CD4-positive, alpha-beta T cell treated with Interferon gamma for 1 hour (primary cell): ENCODE data around the gene RFX7.

Source experiments
- DNase-seq: peaks from one replicate; pipeline ENCODE4 v3.0.0-alpha.2; 2020

RFX7 gene

GRCh38 chr15:56102441-56102840 lies 141.2 kb downstream of the RFX7 start:
- DNase-seq = no peak

DNA sequence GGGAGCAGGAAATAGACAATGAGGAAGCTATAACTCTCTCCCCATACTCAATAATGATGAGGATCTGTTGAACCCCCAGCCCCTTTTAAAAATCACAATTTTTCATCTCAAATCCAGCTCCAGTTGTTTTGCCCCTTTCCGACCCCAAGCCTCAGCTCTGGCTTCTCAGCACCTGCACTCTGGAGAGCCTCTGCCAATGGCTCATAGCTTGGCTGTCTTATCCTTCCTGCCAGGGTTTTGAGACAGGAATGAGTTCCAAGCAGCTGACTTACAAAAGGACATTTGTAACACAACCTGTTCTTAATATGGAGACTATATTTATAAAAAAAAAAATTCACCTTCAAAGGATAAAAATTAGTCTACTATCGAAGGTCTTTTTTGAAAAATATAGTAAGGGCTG lies 144.4 kb downstream of the RFX7 start:
- DNase-seq = no peak

- no peak for DNase-seq
Observed at GRCh38 chr15:56098195-56098863, 145.3 kb downstream of the RFX7 start.

GRCh38 chr15:56095406-56095805 lies 148.3 kb downstream of the RFX7 start:
- DNase-seq = no peak

DNA sequence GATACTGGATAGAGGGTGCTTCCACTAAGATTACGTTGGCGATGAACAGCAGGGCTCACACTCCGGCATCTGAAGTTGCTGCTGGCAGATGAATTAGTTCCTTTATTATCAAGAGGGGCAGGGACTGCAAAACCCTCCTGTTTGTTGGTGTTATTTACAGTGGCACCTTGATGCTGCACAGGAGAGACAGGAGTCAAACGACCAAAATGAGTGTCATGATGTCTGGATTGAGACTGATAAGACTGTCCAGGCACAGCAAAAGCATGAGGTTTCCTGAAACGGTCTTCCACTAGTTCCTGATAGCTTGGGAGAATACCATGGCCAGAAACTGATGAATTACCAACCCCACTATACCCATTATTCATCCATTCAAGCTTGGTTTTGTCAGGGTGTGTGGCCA lies 149.5 kb downstream of the RFX7 start:
- DNase-seq = no peak

DNA sequence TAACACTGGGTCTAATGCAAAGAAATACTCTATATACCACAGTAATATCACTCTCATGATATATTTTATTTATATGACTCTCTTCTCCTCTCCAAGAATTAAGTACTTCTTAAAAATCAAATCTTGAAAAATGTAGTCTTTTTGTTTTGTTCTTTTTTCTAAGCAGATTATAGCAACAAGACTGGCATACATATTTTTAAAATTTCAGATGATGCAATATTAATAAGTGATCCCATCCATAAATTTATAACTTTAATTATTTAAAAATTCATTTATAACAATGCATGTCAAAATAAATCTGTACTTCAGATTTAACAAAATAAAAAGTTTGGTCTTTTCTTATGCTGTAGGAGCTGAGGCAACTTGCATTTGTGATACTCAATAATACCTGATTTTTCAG lies 155.3 kb downstream of the RFX7 start:
- DNase-seq = no peak

- no peak for DNase-seq
Observed at GRCh38 chr15:56086566-56086965, 157.1 kb downstream of the RFX7 start.

GRCh38 chr15:56082263-56082761 lies 161.4 kb downstream of the RFX7 start:
- no peak for DNase-seq

DNA sequence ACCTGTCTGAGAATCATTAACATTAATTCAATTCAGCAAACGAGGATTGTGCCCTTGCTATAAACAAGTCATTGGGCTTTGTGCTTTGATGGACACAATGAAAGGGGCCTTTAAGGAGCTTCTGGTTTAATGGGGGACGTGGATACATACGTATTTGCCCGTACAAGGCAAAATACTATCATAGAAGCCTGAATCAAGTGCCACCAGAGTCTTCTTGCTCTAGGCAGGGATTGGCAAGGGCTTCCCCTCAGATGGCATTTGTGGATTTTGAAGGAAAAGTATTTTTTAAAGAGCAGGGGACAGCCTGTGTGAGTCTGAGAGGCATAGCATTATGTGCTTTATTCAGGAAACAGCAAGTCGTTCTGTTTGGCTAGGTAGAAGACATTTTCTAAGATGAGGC lies 166.6 kb downstream of the RFX7 start:
- DNase-seq = no peak

- DNase-seq = no peak
Observed at GRCh38 chr15:56076640-56077039, 167.0 kb downstream of the RFX7 start.

DNA sequence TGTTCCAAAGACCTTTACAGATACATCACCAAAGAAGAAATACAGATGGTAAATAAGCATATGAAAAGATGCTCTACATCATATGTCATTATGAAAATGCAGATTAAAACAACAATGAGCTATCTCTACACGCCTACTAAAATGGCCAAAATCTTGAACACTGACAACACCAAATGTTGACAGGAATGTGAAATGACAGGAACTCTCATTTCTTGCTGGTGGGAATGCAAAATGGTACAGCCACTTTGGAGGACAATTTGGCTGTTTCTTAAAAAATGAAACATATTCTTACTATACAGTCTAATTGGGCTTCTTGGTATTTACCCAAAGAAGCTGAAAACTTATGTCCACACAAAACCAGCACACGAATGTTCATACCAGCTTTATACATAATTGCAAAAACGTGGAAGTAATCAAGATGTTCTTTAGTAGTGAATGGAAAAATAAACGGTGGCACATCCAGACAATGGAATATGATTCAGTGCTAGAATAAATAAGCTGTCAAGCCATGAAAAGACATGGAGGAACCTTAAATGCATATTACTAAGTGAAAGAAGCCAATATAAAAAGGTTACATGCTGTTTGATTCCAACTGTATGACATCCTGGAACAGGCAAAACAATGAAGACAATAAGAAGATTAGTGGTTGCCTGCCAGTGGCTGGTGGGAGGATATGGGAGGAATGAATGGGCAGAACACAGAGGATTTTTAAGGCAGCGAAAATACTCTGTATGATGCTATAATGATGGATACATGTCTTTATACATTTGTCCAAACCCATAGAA lies 169.0 kb downstream of the RFX7 start:
- no peak for DNase-seq

DNA sequence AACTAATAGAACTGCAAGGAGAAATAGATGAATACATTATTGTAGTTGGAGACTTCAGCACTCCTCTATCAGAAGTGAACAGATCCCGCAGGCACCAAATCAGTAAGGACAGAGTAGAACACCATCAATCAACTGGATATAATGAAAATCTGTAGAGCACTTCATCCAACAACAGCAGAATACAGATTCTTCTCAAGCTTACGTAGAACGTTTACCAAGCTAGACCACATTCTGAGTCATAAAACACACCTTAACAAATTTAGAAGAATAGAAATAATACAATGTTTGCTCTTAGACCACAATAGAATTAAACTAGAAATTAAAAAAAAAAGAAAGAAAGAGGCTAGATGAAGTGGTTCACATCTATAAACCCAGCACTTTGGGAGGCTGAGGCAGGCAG lies 179.5 kb downstream of the RFX7 start:
- no peak for DNase-seq

- no peak for DNase-seq
Observed at GRCh38 chr15:56059716-56060115, 184.0 kb downstream of the RFX7 start.

- DNase-seq = no peak
Observed at GRCh38 chr15:56058986-56059385, 184.7 kb downstream of the RFX7 start.

- no peak for DNase-seq
Observed at GRCh38 chr15:56056626-56057025, 187.1 kb downstream of the RFX7 start.

DNA sequence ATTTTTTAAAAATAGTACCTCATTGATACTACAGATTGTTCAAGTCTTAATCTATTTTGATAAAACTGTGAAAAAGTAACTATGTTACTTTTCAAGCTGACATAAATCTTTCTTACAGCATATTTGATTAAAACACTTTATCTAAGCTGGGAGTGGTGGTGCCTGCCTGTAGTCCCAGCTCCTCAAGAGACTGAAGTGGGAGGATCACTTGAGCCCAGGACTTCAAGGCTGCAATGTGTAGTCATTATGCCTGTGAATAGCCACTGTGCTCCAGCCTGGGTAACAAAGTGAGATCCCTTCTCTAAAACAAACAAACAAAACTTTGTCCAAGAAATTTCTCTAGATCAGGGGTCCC lies 190.7 kb downstream of the RFX7 start:
- no peak for DNase-seq

DNA sequence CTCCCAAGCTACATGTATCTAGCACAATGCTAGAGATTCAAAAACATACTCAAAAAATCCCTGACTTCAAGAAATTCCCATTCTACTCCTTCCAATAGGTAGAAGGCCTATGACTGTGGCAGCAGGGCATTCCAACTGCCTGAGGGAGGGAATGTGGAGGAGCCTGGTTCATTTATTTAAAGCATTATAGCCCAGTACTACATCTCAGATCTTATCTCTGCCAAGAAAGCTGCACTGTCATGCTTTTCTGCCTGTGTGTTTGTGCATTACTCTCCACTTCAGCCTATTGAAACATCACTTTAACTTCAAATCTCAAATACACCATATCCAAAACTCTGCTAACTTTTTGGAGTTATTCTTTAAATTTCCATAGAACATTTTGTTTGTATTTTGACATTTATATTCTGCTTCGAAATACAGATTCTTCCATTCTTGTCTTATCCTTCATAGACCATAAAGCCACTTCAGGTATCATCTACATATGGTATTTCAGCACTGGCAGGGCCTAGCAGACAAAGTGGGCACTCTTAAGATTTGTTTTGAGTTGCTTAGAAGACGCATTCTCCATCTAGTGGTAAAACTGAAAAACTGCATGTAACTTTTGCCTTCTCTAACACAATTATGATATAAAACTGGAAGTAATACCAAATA lies 191.2 kb downstream of the RFX7 start:
- DNase-seq = no peak

GRCh38 chr15:56051676-56052075 lies 192.0 kb downstream of the RFX7 start:
- DNase-seq = no peak

- DNase-seq = no peak
Observed at GRCh38 chr15:56049577-56049976, 194.1 kb downstream of the RFX7 start.

DNA sequence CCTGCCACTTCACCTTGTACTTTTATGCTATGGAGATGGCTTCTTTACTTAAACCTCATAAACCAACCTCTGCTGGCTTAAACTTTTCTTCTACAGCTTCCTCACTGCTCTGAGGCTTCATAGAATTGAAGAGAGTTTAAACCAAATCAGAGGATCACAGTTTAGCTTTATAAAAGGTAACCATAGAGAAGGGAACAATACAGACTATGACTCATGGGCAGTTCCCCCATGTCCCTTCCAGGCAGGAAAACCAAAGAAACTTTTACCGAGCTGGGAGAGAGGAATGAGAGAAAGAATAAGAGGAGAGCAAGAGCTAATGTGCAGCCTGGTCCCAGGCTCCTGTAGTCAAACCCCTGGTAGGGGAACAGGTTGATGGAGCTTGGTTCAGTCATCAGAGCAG lies 196.3 kb downstream of the RFX7 start:
- no peak for DNase-seq

GRCh38 chr15:56045068-56045748 lies 198.5 kb downstream of the RFX7 start:
- DNase-seq = no peak

DNA sequence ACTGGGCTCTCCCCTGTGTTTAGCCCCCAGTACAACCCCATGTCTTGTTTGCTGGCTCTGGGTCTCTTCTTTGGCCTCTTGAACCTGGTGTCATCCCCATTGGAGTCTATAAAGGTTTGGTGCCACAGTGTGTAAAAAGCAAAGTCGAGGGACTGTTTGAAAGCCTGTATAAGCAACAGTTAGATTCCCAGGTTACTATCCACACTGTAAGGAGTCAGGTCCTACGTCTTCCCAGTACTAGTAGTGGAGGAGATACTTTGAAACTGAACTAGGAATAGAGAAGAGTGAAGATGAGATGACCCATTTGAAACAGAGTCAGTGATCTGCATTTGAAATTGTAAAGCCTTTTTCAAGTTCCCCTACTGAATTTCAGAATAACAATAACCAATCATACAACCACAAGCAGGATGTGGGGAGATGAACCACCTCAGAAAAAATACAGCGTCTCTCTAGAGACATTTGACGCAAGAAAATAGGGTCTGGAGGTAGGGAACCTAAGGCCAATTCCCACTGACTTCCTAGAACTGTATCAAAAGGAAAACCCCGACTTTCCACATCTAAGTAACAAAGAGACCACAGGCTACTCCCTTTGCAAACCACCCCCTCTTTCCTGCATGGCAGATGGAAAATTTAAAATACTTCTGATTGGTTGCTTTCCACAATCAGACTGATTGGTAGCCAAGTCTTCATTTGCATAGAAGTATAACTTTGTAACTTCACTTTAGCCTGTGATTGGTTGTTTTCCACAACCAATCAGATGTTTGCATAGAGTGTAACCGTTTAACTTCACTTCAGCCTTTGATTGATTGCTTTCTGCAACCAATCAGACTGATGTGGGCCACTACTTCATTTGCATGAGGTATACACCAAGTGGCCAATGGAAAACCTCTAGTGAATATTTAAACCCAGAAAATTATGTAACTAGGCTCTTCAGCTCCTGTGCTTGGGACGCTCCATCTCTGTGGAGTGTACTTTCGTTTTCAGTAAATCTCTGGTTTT lies 200.4 kb downstream of the RFX7 start:
- DNase-seq = peak; percentile 24
